ENCODE measurements around the gene PNMA8A.

PNMA8A gene

DNA sequence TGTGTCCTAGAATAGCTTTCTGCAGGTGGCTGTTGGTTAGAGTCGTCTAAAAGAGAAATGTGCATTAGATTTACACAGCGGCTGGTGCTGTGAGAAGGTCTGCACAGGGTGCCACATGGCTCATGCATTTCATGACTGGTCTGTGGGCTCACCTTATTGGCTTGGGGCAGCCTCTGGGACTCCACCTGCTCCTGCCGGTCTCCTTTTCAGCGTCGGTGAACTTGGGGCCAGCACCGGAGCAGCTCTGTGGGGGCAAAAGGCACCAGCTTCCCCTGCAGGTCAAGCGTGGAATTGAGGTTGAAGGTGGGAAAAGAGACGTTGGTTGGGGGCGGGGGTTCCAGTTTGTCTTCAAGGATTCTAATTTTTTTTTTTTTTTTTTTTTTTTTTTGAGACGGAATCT, 39.5 kb downstream of the PNMA8A start:
- Histone ChIP-seq H3K4me1 (ENCODE audit: control insufficient read depth in 1 of 2, insufficient read depth in 2 of 2, low read length in 2 of 2) (peaks cover 0 to 2% of the 10 kb centered on the region in 2 experiments), H3K9me3 (ENCODE audit: insufficient read depth, low read depth, low read length) (no peaks in the 10 kb centered on the region), H2BK120ac (ENCODE audit: insufficient read depth, low read length, poor library complexity) (no peak overlapping the region), H3K14ac (ENCODE audit: low read length) (no peak overlapping the region), H2BK12ac (ENCODE audit: low read length) (no peak overlapping the region), H3K27me3 (ENCODE audit: insufficient read depth, low read length) (no peaks in the 10 kb centered on the region), H3K36me3 (ENCODE audit: control insufficient read depth in 1 of 2, insufficient read depth in 2 of 2, low read length in 2 of 2) (no peaks in the 10 kb centered on the region), H3K9ac (ENCODE audit: low read length) (no peak overlapping the region), H3K4me3 (ENCODE audit: low read depth, low read length) (no peak overlapping the region), H2AFZ (ENCODE audit: insufficient read depth, low read length, poor library complexity) (no peak overlapping the region), H3K18ac (ENCODE audit: low read length) (no peak overlapping the region), H4K8ac (ENCODE audit: low read depth, low read length) (no peak overlapping the region), H3K79me2 (ENCODE audit: control insufficient read depth, insufficient read depth, low read length, poor library complexity) (no peaks in the 10 kb centered on the region), H4K91ac (ENCODE audit: low read depth, low read length) (no peak overlapping the region), H3K23ac (ENCODE audit: low read length) (no peak overlapping the region), H3K27ac (ENCODE audit: low read depth, low read length) (no peak overlapping the region), H3K4ac (ENCODE audit: low read depth, low read length) (no peak overlapping the region), H3K4me2 (ENCODE audit: low read length) (no peak overlapping the region), H3K79me1 (ENCODE audit: low read length) (no peaks in the 10 kb centered on the region), H4K12ac (ENCODE audit: low read depth, low read length) (no peak overlapping the region), H2BK5ac (ENCODE audit: low read depth, low read length, poor library complexity) (no peak overlapping the region), H2AK5ac (ENCODE audit: low read length) (no peak overlapping the region)
- WGBS (ENCODE audit: extremely low coverage, insufficient coverage, insufficient read length): no CpG with 5 or more reads among the region's 10 CpGs
- DNase-seq: no peak

DNA sequence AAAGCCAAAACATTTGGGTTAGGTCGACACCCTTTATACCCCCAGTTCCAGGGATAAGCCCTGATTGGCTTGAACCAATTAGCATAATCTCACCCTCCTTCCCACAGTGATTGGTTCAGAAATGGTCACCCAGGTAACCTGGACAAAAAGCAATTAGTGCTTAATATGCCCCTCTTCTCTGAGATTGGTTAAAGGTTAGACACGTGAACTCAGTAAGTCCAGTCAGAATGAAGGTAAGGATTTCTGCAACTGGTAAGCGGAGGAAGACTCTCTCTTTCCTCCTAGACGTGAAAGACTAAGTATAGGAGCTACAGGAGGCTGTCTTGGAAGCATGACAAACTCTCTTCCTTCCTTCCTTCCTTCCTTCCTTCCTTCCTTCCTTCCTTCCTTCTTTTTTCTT, 41.4 kb downstream of the PNMA8A start:
- no peak overlapping the region for H2BK120ac ChIP-seq (ENCODE audit: insufficient read depth, low read length, poor library complexity)
- no peak overlapping the region for H3K18ac ChIP-seq (ENCODE audit: low read length)
- H3K14ac ChIP-seq (ENCODE audit: low read length): no peak overlapping the region
- H2AFZ ChIP-seq (ENCODE audit: insufficient read depth, low read length, poor library complexity): no peak overlapping the region
- peaks cover 2% of the 10 kb centered on the region for H3K9me3 ChIP-seq (ENCODE audit: insufficient read depth, low read depth, low read length)
- H4K8ac ChIP-seq (ENCODE audit: low read depth, low read length): no peak overlapping the region
- no peak overlapping the region for H3K4ac ChIP-seq (ENCODE audit: low read depth, low read length)
- H3K36me3 ChIP-seq (ENCODE audit: control insufficient read depth in 1 of 2, insufficient read depth in 2 of 2, low read length in 2 of 2): no peaks in the 10 kb centered on the region
- no CpG with 5 or more reads among the region's 4 CpGs for WGBS (ENCODE audit: extremely low coverage, insufficient coverage, insufficient read length)
- no peak overlapping the region for H4K12ac ChIP-seq (ENCODE audit: low read depth, low read length)
- no peak overlapping the region for H4K91ac ChIP-seq (ENCODE audit: low read depth, low read length)
- H2BK12ac ChIP-seq (ENCODE audit: low read length): no peak overlapping the region
- H3K4me2 ChIP-seq (ENCODE audit: low read length): no peak overlapping the region
- H2AK5ac ChIP-seq (ENCODE audit: low read length): no peak overlapping the region
- H3K27me3 ChIP-seq (ENCODE audit: insufficient read depth, low read length): no peaks in the 10 kb centered on the region
- H3K9ac ChIP-seq (ENCODE audit: low read length): no peak overlapping the region
- H2BK5ac ChIP-seq (ENCODE audit: low read depth, low read length, poor library complexity): no peak overlapping the region
- no peak for DNase-seq
- peaks cover 0 to 6% of the 10 kb centered on the region in 2 experiments for H3K4me1 ChIP-seq (ENCODE audit: control insufficient read depth in 1 of 2, insufficient read depth in 2 of 2, low read length in 2 of 2)
- H3K79me2 ChIP-seq (ENCODE audit: control insufficient read depth, insufficient read depth, low read length, poor library complexity): no peaks in the 10 kb centered on the region
- no peak overlapping the region for H3K4me3 ChIP-seq (ENCODE audit: low read depth, low read length)
- H3K23ac ChIP-seq (ENCODE audit: low read length): no peak overlapping the region
- H3K27ac ChIP-seq (ENCODE audit: low read depth, low read length): no peak overlapping the region
- peaks cover 2% of the 10 kb centered on the region for H3K79me1 ChIP-seq (ENCODE audit: low read length)

DNA sequence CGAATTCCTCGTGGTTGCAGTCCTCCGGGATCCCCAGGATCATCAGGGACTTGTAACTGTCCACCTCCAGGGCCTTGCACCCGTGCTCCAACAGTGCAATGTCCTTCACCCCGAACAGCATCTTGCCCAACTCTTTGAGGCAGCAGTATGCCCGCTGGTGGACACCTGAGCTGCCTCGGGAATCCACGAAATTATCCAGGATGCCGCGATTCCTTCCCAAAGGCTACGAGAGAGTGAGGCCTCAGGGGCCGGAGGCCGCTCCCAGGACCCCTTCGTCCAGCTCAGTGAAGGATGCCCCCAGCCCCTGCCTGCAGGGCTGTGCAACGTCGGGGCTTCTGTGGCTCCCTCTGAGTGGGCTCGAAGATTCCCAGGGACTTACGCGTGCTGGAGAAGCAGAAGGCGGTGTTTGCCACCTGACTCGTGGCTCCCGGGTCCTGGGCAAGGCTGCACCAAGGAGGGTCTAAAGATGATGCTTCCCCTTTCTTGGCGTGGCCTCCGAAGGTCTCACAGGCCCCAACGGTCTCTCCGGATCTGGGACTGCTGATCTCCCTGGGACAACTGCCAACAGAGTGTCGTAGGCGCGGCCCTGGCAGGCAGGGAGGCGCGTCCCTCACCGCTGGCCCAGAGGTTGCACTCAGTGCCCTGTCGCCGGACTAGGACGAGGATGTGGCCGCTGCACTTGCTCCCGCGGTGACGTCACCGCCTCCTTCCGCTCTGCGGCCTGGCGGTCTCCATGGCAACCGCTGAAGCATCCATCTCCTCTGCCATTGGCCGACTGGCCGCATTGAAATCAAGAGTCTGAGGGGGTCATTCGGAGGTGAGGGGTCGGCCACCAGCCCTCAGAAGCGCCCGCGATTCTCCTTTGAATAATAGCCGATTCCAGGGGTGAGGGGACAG, 42.9 kb downstream of the PNMA8A start, which contains the start of gene PNMA8C:
TSS of gene PNMA8C (minus strand) at position 698 of the 897 bp plus-strand sequence. CDS start at position 121, 577 bp downstream.
- Histone ChIP-seq H3K14ac (ENCODE audit: low read length) (no peak within 1 kb of the TSS), H4K91ac (ENCODE audit: low read depth, low read length) (no peak within 1 kb of the TSS), H3K27ac (ENCODE audit: low read depth, low read length) (no peak within 1 kb of the TSS), H2BK5ac (ENCODE audit: low read depth, low read length, poor library complexity) (no peak within 1 kb of the TSS), H2BK120ac (ENCODE audit: insufficient read depth, low read length, poor library complexity) (no peak within 1 kb of the TSS), H3K23ac (ENCODE audit: low read length) (no peak within 1 kb of the TSS), H3K4me3 (ENCODE audit: low read depth, low read length) (no peak within 1 kb of the TSS), H3K9me3 (ENCODE audit: insufficient read depth, low read depth, low read length) (peaks cover 2% of the 10 kb centered on the region), H2BK12ac (ENCODE audit: low read length) (no peak within 1 kb of the TSS), H3K4ac (ENCODE audit: low read depth, low read length) (no peak within 1 kb of the TSS), H3K4me1 (ENCODE audit: control insufficient read depth in 1 of 2, insufficient read depth in 2 of 2, low read length in 2 of 2) (peaks cover 0 to 6% of the 10 kb centered on the region in 2 experiments), H3K9ac (ENCODE audit: low read length) (no peak within 1 kb of the TSS), H3K79me1 (ENCODE audit: low read length) (peaks cover 2% of the 10 kb centered on the region), H4K12ac (ENCODE audit: low read depth, low read length) (no peak within 1 kb of the TSS), H3K79me2 (ENCODE audit: control insufficient read depth, insufficient read depth, low read length, poor library complexity) (no peaks in the 10 kb centered on the region), H2AFZ (ENCODE audit: insufficient read depth, low read length, poor library complexity) (no peak within 1 kb of the TSS), H3K4me2 (ENCODE audit: low read length) (peak within 1 kb of the TSS; percentile 34), H3K18ac (ENCODE audit: low read length) (no peak within 1 kb of the TSS), H3K27me3 (ENCODE audit: insufficient read depth, low read length) (no peaks in the 10 kb centered on the region), H4K8ac (ENCODE audit: low read depth, low read length) (no peak within 1 kb of the TSS), H2AK5ac (ENCODE audit: low read length) (no peak within 1 kb of the TSS), H3K36me3 (ENCODE audit: control insufficient read depth in 1 of 2, insufficient read depth in 2 of 2, low read length in 2 of 2) (no peaks in the 10 kb centered on the region)
- DNase-seq: peak in 1 of 2 donors; percentile 11
- no CpG with 5 or more reads among the region's 52 CpGs for WGBS (ENCODE audit: extremely low coverage, insufficient coverage, insufficient read length)

DNA sequence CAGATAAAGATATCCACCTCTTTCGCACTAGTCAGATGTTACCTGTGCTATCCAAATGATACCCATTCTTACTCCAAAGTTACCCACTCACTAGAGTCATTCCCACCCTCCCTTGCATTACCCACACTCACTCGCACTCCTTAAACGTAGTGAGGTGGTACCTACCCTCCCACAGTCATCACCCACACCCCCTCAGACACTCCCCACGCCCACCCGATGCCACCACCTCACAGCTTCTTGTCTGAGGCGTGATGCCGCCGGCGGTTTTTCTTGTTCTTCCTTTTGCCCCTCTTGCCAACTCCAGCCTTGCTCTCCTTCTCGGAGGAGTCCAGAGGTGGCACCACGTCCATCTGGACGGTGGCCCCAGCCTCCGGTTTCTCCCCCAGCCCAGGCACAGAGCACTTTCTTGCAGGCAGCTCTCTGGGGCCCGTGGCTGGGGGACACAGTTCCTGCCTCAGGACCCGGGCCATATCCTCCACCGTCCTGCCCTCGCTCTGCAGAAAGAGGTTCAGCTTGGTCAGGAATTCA, 43.8 kb downstream of the PNMA8A start:
- Histone ChIP-seq H2BK120ac (ENCODE audit: insufficient read depth, low read length, poor library complexity) (no peak overlapping the region), H3K14ac (ENCODE audit: low read length) (no peak overlapping the region), H3K79me1 (ENCODE audit: low read length) (peaks cover 2% of the 10 kb centered on the region), H3K4me1 (ENCODE audit: control insufficient read depth in 1 of 2, insufficient read depth in 2 of 2, low read length in 2 of 2) (peaks cover 0 to 6% of the 10 kb centered on the region in 2 experiments), H2AK5ac (ENCODE audit: low read length) (no peak overlapping the region), H3K9ac (ENCODE audit: low read length) (no peak overlapping the region), H2AFZ (ENCODE audit: insufficient read depth, low read length, poor library complexity) (no peak overlapping the region), H2BK5ac (ENCODE audit: low read depth, low read length, poor library complexity) (no peak overlapping the region), H4K91ac (ENCODE audit: low read depth, low read length) (no peak overlapping the region), H3K36me3 (ENCODE audit: control insufficient read depth in 1 of 2, insufficient read depth in 2 of 2, low read length in 2 of 2) (no peaks in the 10 kb centered on the region), H3K9me3 (ENCODE audit: insufficient read depth, low read depth, low read length) (peaks cover 2% of the 10 kb centered on the region), H3K27ac (ENCODE audit: low read depth, low read length) (no peak overlapping the region), H3K4ac (ENCODE audit: low read depth, low read length) (no peak overlapping the region), H4K12ac (ENCODE audit: low read depth, low read length) (no peak overlapping the region), H2BK12ac (ENCODE audit: low read length) (no peak overlapping the region), H3K18ac (ENCODE audit: low read length) (no peak overlapping the region), H3K27me3 (ENCODE audit: insufficient read depth, low read length) (no peaks in the 10 kb centered on the region), H3K23ac (ENCODE audit: low read length) (no peak overlapping the region), H3K79me2 (ENCODE audit: control insufficient read depth, insufficient read depth, low read length, poor library complexity) (no peaks in the 10 kb centered on the region), H3K4me2 (ENCODE audit: low read length) (no peak overlapping the region), H4K8ac (ENCODE audit: low read depth, low read length) (no peak overlapping the region), H3K4me3 (ENCODE audit: low read depth, low read length) (no peak overlapping the region)
- DNase-seq: no peak
- WGBS (ENCODE audit: extremely low coverage, insufficient coverage, insufficient read length): no CpG with 5 or more reads among the region's 17 CpGs

Measured in trophoblast cell (in vitro differentiated cells and primary cell).